Skeletal muscle tissue (tissue), 4 donors: ENCODE measurements around the gene CHRD. TPM values are rescaled to one million over a fixed set of nuclear protein-coding genes. Genes with fewer than 3 reads are reported as not detected.
"Not testable (repeated sequence)": the region's sequence is repeated elsewhere in the genome, so short reads cannot be mapped to it uniquely, and the experiment has no call there.

ENCODE experiments used
- H3K27ac ChIP-seq: one replicate; pipeline ENCODE4 v1.7.0; 2013; ENCODE audit warnings: mild to moderate bottlenecking, low read depth, low read length, inconsistent platforms
- H3K27me3 ChIP-seq, 3 donors: one replicate each; pipeline ENCODE4 v1.7.0; 2013; ENCODE audit warnings: low read length in 3 of 3; ENCODE audit not compliant: control insufficient read depth in 3 of 3, insufficient read depth in 3 of 3
- H3K36me3 ChIP-seq, 3 donors: one replicate each; pipeline ENCODE4 v1.7.0; 2013; ENCODE audit warnings: low read length in 3 of 3; ENCODE audit not compliant: control insufficient read depth in 3 of 3, insufficient read depth in 3 of 3
- H3K4me1 ChIP-seq, 3 donors: one replicate each; pipeline ENCODE4 v1.7.0; 2013; ENCODE audit warnings: low read length in 3 of 3, mild to moderate bottlenecking in 3 of 3; ENCODE audit not compliant: control insufficient read depth in 3 of 3, insufficient read depth in 3 of 3
- H3K4me3 ChIP-seq, 3 donors: one replicate each; pipeline ENCODE4 v1.7.0; 2013; ENCODE audit warnings: low read length in 3 of 3
- H3K9ac ChIP-seq, 3 donors: one replicate each; pipeline ENCODE4 v1.7.0; 2013; ENCODE audit warnings: low read length in 3 of 3, mild to moderate bottlenecking in 3 of 3, moderate library complexity in 2 of 3, low read depth in 1 of 3
- H3K9me3 ChIP-seq, 3 donors: one replicate each; pipeline ENCODE4 v1.7.0; 2013; ENCODE audit warnings: low read length in 3 of 3; ENCODE audit not compliant: control insufficient read depth in 3 of 3
- total RNA-seq: library from RNA; depleted of rRNA; stranded (reverse); fragments of >200 nt; gene quantifications from one replicate; pipeline ENCODE4 v1.2.3, GENCODE V29; 2014
- donor health status: Osteomylitis.

The CHRD gene
- total RNA-seq, 1 donor from 2014 or later: 14.1 TPM

DNA sequence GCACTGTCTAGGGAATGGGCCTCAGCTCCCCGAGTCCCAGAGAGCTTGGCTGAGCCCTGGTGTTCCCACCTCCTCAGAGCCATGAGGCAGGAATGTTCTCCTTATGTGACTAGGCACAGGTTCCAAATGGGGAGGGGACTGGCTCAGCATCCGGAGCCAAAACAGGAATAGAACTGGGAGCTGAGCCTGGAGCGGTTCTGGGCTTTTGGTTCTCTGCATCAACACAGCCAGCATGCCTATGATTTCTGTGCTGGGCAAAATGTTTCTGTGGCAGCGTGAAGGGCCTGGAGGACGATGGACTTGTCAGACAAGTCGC, 42.5 kb upstream of the CHRD start, which contains the start of gene FAM131A:
Gene FAM131A (plus strand): TSS at position 202 of the 316 bp plus-strand sequence. CDS start 31 bp downstream, at position 233.
- H3K9me3 ChIP-seq: no peaks in the 10 kb centered on the region
- peak within 1 kb of the TSS; percentile 66 to 90 (median 85) for H3K9ac ChIP-seq
- no peaks in the 10 kb centered on the region for H3K27me3 ChIP-seq
- peak within 1 kb of the TSS; percentile 95 for H3K27ac ChIP-seq
- H3K36me3 ChIP-seq: peaks cover 36 to 37% (median 37%) of the 10 kb centered on the region in 3 donors
- H3K4me1 ChIP-seq: peaks cover 38 to 61% (median 42%) of the 10 kb centered on the region in 3 donors
- peak within 1 kb of the TSS; percentile 73 to 85 (median 85) for H3K4me3 ChIP-seq

DNA sequence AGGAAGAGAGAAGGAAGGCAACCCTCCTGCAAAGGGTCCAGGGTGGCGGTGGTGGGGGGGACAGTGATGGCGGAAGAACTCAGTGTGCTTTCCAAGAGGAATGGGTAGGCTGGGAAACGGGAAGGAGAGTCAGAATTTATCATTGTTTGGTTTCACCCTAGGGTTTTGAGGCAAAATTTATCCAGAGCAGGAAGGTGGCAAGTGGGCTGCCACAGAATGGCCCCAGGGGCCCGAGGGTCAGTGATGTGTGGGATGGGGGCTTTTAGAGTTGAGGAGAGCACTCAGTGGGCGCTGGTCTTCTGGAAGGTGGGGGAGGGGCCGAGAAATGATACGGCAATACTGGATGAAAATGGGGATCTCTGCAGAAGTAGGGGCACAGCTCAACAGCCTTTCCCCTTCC, 41.9 kb upstream of the CHRD start:
- no peaks in the 10 kb centered on the region for H3K9me3 ChIP-seq
- H3K4me1 ChIP-seq: peaks cover 32 to 59% (median 39%) of the 10 kb centered on the region in 3 donors
- H3K4me3 ChIP-seq: peak overlapping the region; percentile 7 to 85 (median 65)
- H3K27ac ChIP-seq: peak overlapping the region; percentile 95
- H3K36me3 ChIP-seq: peaks cover 36 to 37% (median 36%) of the 10 kb centered on the region in 3 donors
- peak overlapping the region; percentile 8 to 90 (median 62) for H3K9ac ChIP-seq
- no peaks in the 10 kb centered on the region for H3K27me3 ChIP-seq

GRCh38 chr3:184338511-184338945, 41.3 kb upstream of the CHRD start:
- Histone ChIP-seq H3K4me1 (peaks cover 34 to 58% (median 43%) of the 10 kb centered on the region in 3 donors), H3K36me3 (peaks cover 36 to 37% (median 36%) of the 10 kb centered on the region in 3 donors), H3K27me3 (no peaks in the 10 kb centered on the region), H3K4me3 (peak overlapping the region; percentile 2 to 85 (median 65)), H3K27ac (peak overlapping the region; percentile 95), H3K9ac (peak overlapping the region; percentile 51 to 90 (median 62)), H3K9me3 (no peaks in the 10 kb centered on the region)

DNA sequence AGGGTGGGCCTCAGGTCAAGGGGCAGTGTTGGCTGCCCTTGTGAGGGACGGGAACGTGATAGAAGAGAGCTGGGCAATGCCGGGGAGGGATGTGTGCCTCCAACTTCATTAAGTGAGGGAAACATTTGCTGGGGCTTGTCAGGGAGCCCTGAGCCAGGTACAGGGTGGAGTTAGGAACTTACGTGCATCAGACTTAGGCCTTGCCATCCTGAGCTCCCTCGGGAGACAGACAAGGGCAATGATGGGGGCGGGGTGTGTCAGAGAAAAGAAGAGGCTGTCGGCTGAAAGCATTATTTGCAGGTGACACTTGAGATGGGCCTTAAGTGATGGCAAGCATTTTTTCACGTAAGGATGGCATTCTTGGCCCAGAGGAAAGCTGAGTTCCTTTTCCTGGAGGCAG, 40.9 kb upstream of the CHRD start:
- no peaks in the 10 kb centered on the region for H3K9me3 ChIP-seq
- H3K36me3 ChIP-seq: peaks cover 33 to 34% (median 34%) of the 10 kb centered on the region in 3 donors
- H3K27ac ChIP-seq: peak overlapping the region; percentile 95
- H3K4me1 ChIP-seq: peaks cover 36 to 61% (median 46%) of the 10 kb centered on the region in 3 donors
- peak overlapping the region; percentile 51 to 90 (median 57) for H3K9ac ChIP-seq
- no peaks in the 10 kb centered on the region for H3K27me3 ChIP-seq
- peak overlapping the region; percentile 2 to 65 (median 30) for H3K4me3 ChIP-seq

DNA sequence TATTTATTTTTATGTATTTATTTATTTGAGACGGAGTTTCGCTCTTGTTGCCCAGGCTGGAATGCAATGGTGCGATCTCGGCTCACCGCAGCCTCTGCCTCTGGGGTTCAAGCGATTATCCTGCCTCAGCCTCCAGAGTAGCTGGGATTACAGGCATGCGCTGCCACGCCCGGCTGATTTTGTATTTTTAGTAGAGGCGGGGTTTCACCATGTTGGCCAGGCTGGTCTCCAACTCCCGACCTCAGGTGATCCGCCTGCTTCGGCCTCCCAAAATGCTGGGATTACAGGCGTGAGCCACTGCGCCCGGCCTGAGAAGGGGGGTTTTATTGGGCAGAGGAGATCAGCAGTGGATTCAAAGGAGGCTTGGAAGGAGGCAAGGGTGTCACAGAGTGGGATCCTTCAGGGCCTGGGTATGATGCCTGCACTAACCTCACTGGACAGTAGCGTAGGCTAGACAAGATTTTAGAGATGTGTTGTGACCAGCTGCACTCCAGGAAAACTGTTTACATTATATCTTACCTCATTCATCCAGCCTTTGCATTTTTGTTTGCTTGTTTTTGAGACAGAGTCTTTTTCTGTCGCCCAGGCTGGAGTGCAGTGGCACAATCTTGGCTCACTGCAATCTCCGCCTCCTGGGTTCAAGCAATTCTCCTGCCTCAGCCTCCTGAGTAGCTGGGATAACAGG, 40.3 kb upstream of the CHRD start:
- Histone ChIP-seq H3K36me3 (peaks cover 28 to 33% (median 29%) of the 10 kb centered on the region in 3 donors), H3K4me1 (peaks cover 36 to 61% (median 46%) of the 10 kb centered on the region in 3 donors)
- H3K27me3 ChIP-seq, H3K9ac ChIP-seq, H3K9me3 ChIP-seq, H3K4me3 ChIP-seq, H3K27ac ChIP-seq: not testable (repeated sequence)

DNA sequence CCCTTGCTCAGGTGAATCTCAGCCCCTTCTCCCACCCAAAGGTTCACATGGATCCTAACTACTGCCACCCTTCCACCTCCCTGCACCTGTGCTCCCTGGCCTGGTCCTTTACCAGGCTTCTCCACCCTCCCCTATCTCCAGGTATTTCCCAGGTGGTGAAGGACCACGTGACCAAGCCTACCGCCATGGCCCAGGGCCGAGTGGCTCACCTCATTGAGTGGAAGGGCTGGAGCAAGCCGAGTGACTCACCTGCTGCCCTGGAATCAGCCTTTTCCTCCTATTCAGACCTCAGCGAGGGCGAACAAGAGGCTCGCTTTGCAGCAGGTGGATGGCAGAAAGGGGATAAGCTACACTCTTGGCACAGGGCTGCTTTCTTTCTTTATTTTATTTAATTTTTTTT, 37.9 kb upstream of the CHRD start:
- Histone ChIP-seq H3K27ac (no peak overlapping the region), H3K36me3 (peaks cover 25 to 29% (median 28%) of the 10 kb centered on the region in 3 donors), H3K27me3 (no peaks in the 10 kb centered on the region), H3K4me1 (peaks cover 31 to 53% (median 43%) of the 10 kb centered on the region in 3 donors), H3K9ac (peak overlapping the region in 1 of 3 donors; percentile 33), H3K4me3 (no peak overlapping the region), H3K9me3 (no peaks in the 10 kb centered on the region)

- Histone ChIP-seq H3K4me3 (no peak overlapping the region), H3K9me3 (no peaks in the 10 kb centered on the region), H3K27me3 (no peaks in the 10 kb centered on the region), H3K36me3 (peaks cover 25 to 30% (median 29%) of the 10 kb centered on the region in 3 donors), H3K4me1 (peaks cover 17 to 39% (median 29%) of the 10 kb centered on the region in 3 donors), H3K27ac (no peak overlapping the region), H3K9ac (peak overlapping the region in 2 of 3 donors; percentile 28 to 30)
These were observed 36.5 kb upstream of the CHRD start for GRCh38 chr3:184343200-184343876.

DNA sequence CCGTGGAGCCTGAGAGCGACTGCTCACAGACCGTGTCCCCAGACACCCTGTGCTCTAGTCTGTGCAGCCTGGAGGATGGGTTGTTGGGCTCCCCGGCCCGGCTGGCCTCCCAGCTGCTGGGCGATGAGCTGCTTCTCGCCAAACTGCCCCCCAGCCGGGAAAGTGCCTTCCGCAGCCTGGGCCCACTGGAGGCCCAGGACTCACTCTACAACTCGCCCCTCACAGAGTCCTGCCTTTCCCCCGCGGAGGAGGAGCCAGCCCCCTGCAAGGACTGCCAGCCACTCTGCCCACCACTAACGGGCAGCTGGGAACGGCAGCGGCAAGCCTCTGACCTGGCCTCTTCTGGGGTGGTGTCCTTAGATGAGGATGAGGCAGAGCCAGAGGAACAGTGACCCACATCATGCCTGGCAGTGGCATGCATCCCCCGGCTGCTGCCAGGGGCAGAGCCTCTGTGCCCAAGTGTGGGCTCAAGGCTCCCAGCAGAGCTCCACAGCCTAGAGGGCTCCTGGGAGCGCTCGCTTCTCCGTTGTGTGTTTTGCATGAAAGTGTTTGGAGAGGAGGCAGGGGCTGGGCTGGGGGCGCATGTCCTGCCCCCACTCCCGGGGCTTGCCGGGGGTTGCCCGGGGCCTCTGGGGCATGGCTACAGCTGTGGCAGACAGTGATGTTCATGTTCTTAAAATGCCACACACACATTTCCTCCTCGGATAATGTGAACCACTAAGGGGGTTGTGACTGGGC, 35.1 kb upstream of the CHRD start:
- no peak overlapping the region for H3K27ac ChIP-seq
- no peaks in the 10 kb centered on the region for H3K9me3 ChIP-seq
- H3K9ac ChIP-seq: no peak overlapping the region
- H3K36me3 ChIP-seq: peaks cover 25 to 30% (median 29%) of the 10 kb centered on the region in 3 donors
- H3K27me3 ChIP-seq: no peaks in the 10 kb centered on the region
- H3K4me3 ChIP-seq: no peak overlapping the region
- peaks cover 7 to 25% (median 16%) of the 10 kb centered on the region in 3 donors for H3K4me1 ChIP-seq

- Histone ChIP-seq H3K36me3 (peaks cover 25 to 30% (median 29%) of the 10 kb centered on the region in 3 donors), H3K9ac (peak overlapping the region in 2 of 3 donors; percentile 3 to 60)
These were observed 34.3 kb upstream of the CHRD start for GRCh38 chr3:184345317-184346144.

More at GRCh38 chr3:184345317-184346144, 34.3 kb upstream of the CHRD start:
- peaks cover 7 to 24% (median 16%) of the 10 kb centered on the region in 3 donors for H3K4me1 ChIP-seq
- peak overlapping the region; percentile 42 for H3K27ac ChIP-seq
- no peaks in the 10 kb centered on the region for H3K27me3 ChIP-seq
- H3K9me3 ChIP-seq: no peaks in the 10 kb centered on the region
- H3K4me3 ChIP-seq: no peak overlapping the region
